Vagina (tissue), 2 donors: ENCODE data around the gene ATP5F1E. TPM values are rescaled to one million over a fixed set of nuclear protein-coding genes. Genes with fewer than 3 reads are reported as not detected.

ENCODE experiments used
- DNase-seq, 2 donors: peaks; one replicate each; pipeline ENCODE4 v3.0.0-alpha.2; 2017; ENCODE audit errors: extremely low spot score in 2 of 2
- H3K27ac ChIP-seq: fragments of 200-600 bp; sonication (generic); one replicate; pipeline ENCODE4 v1.5.1; 2019
- H3K27me3 ChIP-seq: fragments of 200-600 bp; sonication (generic); one replicate; pipeline ENCODE4 v1.5.1; 2019
- H3K36me3 ChIP-seq, 2 donors: fragments of 200-600 bp; sonication (generic); one replicate each; pipeline ENCODE4 v1.5.1; 2017 to 2019
- H3K4me1 ChIP-seq: fragments of 200-600 bp; sonication (generic); one replicate; pipeline ENCODE4 v1.5.1; 2019
- H3K4me3 ChIP-seq, 2 donors: fragments of 200-600 bp; sonication (generic); 1 replicate in 1 of 2; 2 replicates in 1 of 2; pipeline ENCODE4 v1.5.1; 2016 to 2019
- H3K9me3 ChIP-seq: fragments of 200-600 bp; sonication (generic); one replicate; pipeline ENCODE4 v1.5.1; 2019
- POLR2A ChIP-seq, 2 donors: fragments of 450-650 bp; IDR thresholded peaks; one replicate each; pipeline ENCODE4 v1.6.1; 2017; ENCODE audit warnings: antibody characterized with exemption in 2 of 2, mild to moderate bottlenecking in 2 of 2, moderate library complexity in 2 of 2
- POLR2AphosphoS5 ChIP-seq, 2 donors: sonication (generic); formaldehyde crosslinking; IDR thresholded peaks; one replicate each; pipeline ENCODE4 v1.9.0; 2017; ENCODE audit warnings: antibody characterized with exemption in 2 of 2, mild to moderate bottlenecking in 2 of 2, low read depth in 1 of 2; ENCODE audit not compliant: insufficient read depth in 1 of 2
- intact Hi-C: fragments of 100-400 bp; cut with DNase I; formaldehyde crosslinking; loops from one replicate; pipeline ENCODE4 v1.15.1; 2023
- total RNA-seq: library from RNA; depleted of rRNA; stranded (reverse); fragments of >200 nt; gene quantifications from one replicate; pipeline ENCODE4 v1.2.3, GENCODE V29; 2016
- TF ChIP-seq, protein P1 (sequence below), 3 experiments: fragments of 450-650 bp in 2 of 3; fragments of 200-600 bp in 1 of 3; sonication (generic) in 1 of 3; IDR thresholded peaks; one replicate each; pipeline ENCODE4 v1.5.1; 2017 to 2019; ENCODE audit warnings: antibody characterized with exemption in 3 of 3, mild to moderate bottlenecking in 2 of 3, moderate library complexity in 2 of 3

The ATP5F1E gene
- total RNA-seq, 1 donor from 2014 or later: 22.8 TPM

GRCh38 chr20:58990651-58991445, 41.3 kb downstream of the ATP5F1E start:
- peaks cover 8 to 92% of the 10 kb centered on the region in 2 donors for H3K36me3 ChIP-seq
- intact Hi-C loops: no loop called here
- TF ChIP-seq POLR2AphosphoS5 (IDR thresholded peaks at IDR 0.05; ENCODE audit: insufficient read depth in 1 of 2, low read depth in 1 of 2) (no peak), POLR2A (IDR thresholded peaks at IDR 0.05) (no peak)
- TF ChIP-seq, protein P1, sequence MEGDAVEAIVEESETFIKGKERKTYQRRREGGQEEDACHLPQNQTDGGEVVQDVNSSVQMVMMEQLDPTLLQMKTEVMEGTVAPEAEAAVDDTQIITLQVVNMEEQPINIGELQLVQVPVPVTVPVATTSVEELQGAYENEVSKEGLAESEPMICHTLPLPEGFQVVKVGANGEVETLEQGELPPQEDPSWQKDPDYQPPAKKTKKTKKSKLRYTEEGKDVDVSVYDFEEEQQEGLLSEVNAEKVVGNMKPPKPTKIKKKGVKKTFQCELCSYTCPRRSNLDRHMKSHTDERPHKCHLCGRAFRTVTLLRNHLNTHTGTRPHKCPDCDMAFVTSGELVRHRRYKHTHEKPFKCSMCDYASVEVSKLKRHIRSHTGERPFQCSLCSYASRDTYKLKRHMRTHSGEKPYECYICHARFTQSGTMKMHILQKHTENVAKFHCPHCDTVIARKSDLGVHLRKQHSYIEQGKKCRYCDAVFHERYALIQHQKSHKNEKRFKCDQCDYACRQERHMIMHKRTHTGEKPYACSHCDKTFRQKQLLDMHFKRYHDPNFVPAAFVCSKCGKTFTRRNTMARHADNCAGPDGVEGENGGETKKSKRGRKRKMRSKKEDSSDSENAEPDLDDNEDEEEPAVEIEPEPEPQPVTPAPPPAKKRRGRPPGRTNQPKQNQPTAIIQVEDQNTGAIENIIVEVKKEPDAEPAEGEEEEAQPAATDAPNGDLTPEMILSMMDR (IDR thresholded peaks at IDR 0.05): no peak
- H3K27ac ChIP-seq: no peak overlapping the region
- H3K4me3 ChIP-seq: no peak overlapping the region
- no peaks in the 10 kb centered on the region for H3K4me1 ChIP-seq
- no peak for DNase-seq
- H3K27me3 ChIP-seq: no peaks in the 10 kb centered on the region
- no peaks in the 10 kb centered on the region for H3K9me3 ChIP-seq

DNA sequence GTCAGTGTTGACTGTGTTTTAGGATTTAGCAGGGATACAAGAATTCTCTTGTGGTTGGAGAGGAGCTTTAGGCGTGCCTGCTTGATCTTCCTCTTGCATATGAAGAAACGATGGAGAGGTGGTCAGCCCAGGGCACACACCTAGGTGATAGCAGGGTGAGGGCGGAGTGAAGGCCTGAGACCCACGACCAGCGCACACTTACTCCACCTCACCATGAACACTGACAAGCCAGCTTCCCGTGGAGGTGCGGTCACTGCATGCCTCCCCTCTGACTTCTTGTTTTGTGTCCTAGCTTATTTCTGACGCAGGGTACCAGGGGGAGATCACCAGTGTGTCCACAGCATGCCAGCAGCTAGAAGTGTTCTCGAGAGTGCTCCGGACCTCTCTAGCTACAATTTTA, 42.9 kb downstream of the ATP5F1E start:
- peaks cover 8 to 77% of the 10 kb centered on the region in 2 donors for H3K36me3 ChIP-seq
- H3K4me3 ChIP-seq: no peak overlapping the region
- DNase-seq: no peak
- H3K9me3 ChIP-seq: no peaks in the 10 kb centered on the region
- TF ChIP-seq, protein P1 (IDR thresholded peaks at IDR 0.05): no peak
- TF ChIP-seq POLR2A (IDR thresholded peaks at IDR 0.05) (no peak), POLR2AphosphoS5 (IDR thresholded peaks at IDR 0.05; ENCODE audit: insufficient read depth in 1 of 2, low read depth in 1 of 2) (no peak)
- H3K27me3 ChIP-seq: no peaks in the 10 kb centered on the region
- intact Hi-C loops: no loop called here
- peaks cover 13% of the 10 kb centered on the region for H3K4me1 ChIP-seq
- H3K27ac ChIP-seq: no peak overlapping the region

- Histone ChIP-seq H3K4me3 (no peak overlapping the region), H3K27ac (no peak overlapping the region), H3K36me3 (peaks cover 8 to 70% of the 10 kb centered on the region in 2 donors), H3K9me3 (no peaks in the 10 kb centered on the region), H3K4me1 (peaks cover 20% of the 10 kb centered on the region), H3K27me3 (no peaks in the 10 kb centered on the region)
- DNase-seq: no peak
- no peak for TF ChIP-seq POLR2A (IDR thresholded peaks at IDR 0.05)
- TF ChIP-seq POLR2AphosphoS5 (IDR thresholded peaks at IDR 0.05; ENCODE audit: insufficient read depth in 1 of 2, low read depth in 1 of 2): no peak
- TF ChIP-seq, protein P1 (IDR thresholded peaks at IDR 0.05): no peak
- intact Hi-C loops: no loop called here
Measured at GRCh38 chr20:58988565-58988882, 43.6 kb downstream of the ATP5F1E start.

DNA sequence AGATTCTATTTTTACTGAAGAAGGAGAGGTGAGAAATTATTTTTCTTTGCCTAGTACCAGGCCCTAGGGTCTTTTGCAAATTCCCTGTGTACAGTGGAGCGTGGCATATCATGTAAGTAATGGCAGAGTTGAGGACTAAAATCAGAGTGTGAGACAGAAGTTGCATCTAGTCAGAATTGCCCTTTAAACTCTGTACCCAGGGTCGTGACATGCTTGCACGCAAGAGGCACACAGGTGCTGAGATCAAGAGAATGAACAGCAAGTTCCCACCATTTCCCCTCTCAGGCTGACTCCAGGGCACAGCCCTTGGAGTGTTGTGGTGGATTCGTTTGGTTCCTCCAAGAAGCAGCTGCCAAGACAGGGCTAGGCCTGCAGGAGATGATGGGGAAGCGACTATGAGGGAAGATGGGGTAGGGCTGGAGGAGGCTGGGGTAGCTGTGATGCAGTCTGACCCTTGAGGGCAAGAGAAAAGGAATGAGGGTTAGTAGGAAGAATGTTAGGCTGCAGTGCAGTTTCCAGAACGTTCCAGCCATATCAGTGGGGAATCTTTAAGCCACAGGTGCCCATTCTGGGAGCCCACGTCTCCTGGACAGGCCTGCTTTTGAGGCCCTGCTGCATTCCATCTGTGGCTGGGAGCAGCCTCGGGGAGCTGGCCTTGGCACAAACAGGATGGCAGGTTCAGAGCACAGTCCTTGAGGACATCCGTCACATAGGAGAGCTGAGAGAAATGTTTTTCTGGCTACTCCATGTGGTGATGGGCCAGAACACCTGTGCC, 44.2 kb downstream of the ATP5F1E start:
- DNase-seq: no peak
- Histone ChIP-seq H3K4me3 (no peak overlapping the region), H3K36me3 (peaks cover 8 to 65% of the 10 kb centered on the region in 2 donors), H3K9me3 (no peaks in the 10 kb centered on the region), H3K4me1 (peaks cover 25% of the 10 kb centered on the region), H3K27ac (no peak overlapping the region), H3K27me3 (no peaks in the 10 kb centered on the region)
- intact Hi-C loops: no loop called here
- TF ChIP-seq, protein P1 (IDR thresholded peaks at IDR 0.05): no peak
- TF ChIP-seq POLR2A (IDR thresholded peaks at IDR 0.05): no peak
- TF ChIP-seq POLR2AphosphoS5 (IDR thresholded peaks at IDR 0.05; ENCODE audit: insufficient read depth in 1 of 2, low read depth in 1 of 2): no peak
